ENCODE measurements around the gene NPPA.

DNA sequence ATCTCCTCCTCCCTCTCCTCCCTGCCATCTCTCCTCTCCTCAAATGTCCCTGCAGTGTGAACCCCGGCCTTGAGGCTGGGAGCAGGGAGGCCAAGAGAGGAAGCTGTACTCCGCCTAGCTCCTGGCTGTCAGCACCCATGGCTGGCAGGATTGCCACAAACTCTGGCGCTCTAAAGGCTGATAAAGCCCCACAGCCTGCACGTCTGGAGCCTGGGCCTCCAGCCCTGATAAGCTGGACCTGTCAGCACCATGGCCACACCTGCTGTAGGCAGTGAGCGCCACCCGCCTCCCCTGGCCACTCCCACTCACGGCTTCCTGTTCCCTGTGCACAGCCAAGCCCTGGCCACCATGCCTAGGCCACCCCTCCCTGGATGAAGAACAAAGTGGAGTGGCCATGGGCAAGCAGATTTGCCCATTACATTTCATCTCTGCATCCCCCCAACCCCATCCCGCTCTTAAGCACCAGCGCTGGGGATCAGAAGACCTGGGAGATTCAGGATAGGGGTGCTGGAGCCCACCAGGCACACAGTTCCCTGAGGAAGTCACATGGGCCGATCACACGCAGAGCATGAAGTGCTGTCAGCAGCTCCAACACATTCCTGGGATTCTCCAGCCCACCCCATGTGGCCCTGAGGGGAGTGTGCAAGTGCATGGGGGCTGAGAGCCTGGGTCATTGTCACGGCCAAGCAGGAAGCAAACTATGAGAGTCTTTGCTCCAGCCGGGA, 35.4 kb upstream of the NPPA start:
- TF ChIP-seq, protein P1, sequence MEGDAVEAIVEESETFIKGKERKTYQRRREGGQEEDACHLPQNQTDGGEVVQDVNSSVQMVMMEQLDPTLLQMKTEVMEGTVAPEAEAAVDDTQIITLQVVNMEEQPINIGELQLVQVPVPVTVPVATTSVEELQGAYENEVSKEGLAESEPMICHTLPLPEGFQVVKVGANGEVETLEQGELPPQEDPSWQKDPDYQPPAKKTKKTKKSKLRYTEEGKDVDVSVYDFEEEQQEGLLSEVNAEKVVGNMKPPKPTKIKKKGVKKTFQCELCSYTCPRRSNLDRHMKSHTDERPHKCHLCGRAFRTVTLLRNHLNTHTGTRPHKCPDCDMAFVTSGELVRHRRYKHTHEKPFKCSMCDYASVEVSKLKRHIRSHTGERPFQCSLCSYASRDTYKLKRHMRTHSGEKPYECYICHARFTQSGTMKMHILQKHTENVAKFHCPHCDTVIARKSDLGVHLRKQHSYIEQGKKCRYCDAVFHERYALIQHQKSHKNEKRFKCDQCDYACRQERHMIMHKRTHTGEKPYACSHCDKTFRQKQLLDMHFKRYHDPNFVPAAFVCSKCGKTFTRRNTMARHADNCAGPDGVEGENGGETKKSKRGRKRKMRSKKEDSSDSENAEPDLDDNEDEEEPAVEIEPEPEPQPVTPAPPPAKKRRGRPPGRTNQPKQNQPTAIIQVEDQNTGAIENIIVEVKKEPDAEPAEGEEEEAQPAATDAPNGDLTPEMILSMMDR (conservative IDR thresholded peaks at IDR 0.05; ENCODE audit: low read depth, low read length) = no peak
- no peak for TF ChIP-seq EZH2 (IDR thresholded peaks at IDR 0.05; ENCODE audit: low read length, unreplicated experiment)
- no peak for TF ChIP-seq EZH2phosphoT487 (IDR thresholded peaks at IDR 0.05; ENCODE audit: borderline replicate concordance, low read length)
